ENCODE results near the gene TADA2A.

The TADA2A gene

GRCh38 chr17:37523715-37524219, 117.1 kb downstream of the TADA2A start:
- TF ChIP-seq CTCF (IDR thresholded peaks at IDR 0.05; ENCODE audit: low read depth, low read length) (no peak), EZH2phosphoT487 (IDR thresholded peaks at IDR 0.05; ENCODE audit: low read depth) (no peak)
- Histone ChIP-seq H3K79me2 (ENCODE audit: low read length) (no peaks in the 10 kb centered on the region), H3K9me3 (ENCODE audit: insufficient read depth, low read length) (no peaks in the 10 kb centered on the region), H3K4me1 (ENCODE audit: low read length) (no peaks in the 10 kb centered on the region), H3K27ac (ENCODE audit: low read length) (no peak overlapping the region), H3K9ac (ENCODE audit: low read length) (no peak overlapping the region), H3K36me3 (replicated peaks; ENCODE audit: low read depth, low read length) (peaks cover 12% of the 10 kb centered on the region), H3K27me3 (ENCODE audit: low read depth, low read length) (no peaks in the 10 kb centered on the region), H3K4me3 (ENCODE audit: low read length) (no peak overlapping the region), H3K4me2 (ENCODE audit: low read length) (no peak overlapping the region), H4K20me1 (ENCODE audit: insufficient read depth, low read length) (no peaks in the 10 kb centered on the region), H2AFZ (ENCODE audit: low read depth, low read length) (no peak overlapping the region)

- Histone ChIP-seq H3K4me2 (ENCODE audit: low read length) (no peak overlapping the region), H3K27ac (ENCODE audit: low read length) (no peak overlapping the region), H3K79me2 (ENCODE audit: low read length) (no peaks in the 10 kb centered on the region), H3K9ac (ENCODE audit: low read length) (no peak overlapping the region), H3K4me1 (ENCODE audit: low read length) (no peaks in the 10 kb centered on the region), H4K20me1 (ENCODE audit: insufficient read depth, low read length) (no peaks in the 10 kb centered on the region), H3K27me3 (ENCODE audit: low read depth, low read length) (no peaks in the 10 kb centered on the region), H3K9me3 (ENCODE audit: insufficient read depth, low read length) (no peaks in the 10 kb centered on the region), H3K4me3 (ENCODE audit: low read length) (no peak overlapping the region), H3K36me3 (replicated peaks; ENCODE audit: low read depth, low read length) (peaks cover 20% of the 10 kb centered on the region), H2AFZ (ENCODE audit: low read depth, low read length) (no peak overlapping the region)
- TF ChIP-seq EZH2phosphoT487 (IDR thresholded peaks at IDR 0.05; ENCODE audit: low read depth) (no peak), CTCF (IDR thresholded peaks at IDR 0.05; ENCODE audit: low read depth, low read length) (peak; percentile 64)
These were observed 120.7 kb downstream of the TADA2A start for GRCh38 chr17:37527249-37527851.
